Endothelial cell of umbilical vein (primary cell): ENCODE measurements around the gene SYNPO. TPM values are rescaled to one million over a fixed set of nuclear protein-coding genes. Genes with fewer than 3 reads are reported as not detected.

ENCODE experiments used
- BruUV-seq: library from RNA; stranded (reverse); fragments of 400-500 nt; replicated peaks from 2 replicates; lab custom pipeline; 2021; lab: Mats Ljungman, UMichigan
- CTCF ChIA-PET: fragments of 300-600, 350-600 bp; sonication (Branson Sonifier 250); formaldehyde crosslinking; loops from one replicate; lab custom pipeline; 2021; ENCODE audit warnings: antibody characterized with exemption, inconsistent platforms; lab: Charles Lee
- POLR2A ChIA-PET: fragments of 300-600, 350-600 bp; sonication (Branson Sonifier 250); formaldehyde crosslinking; loops from one replicate; lab custom pipeline; 2021; ENCODE audit warnings: antibody characterized with exemption, inconsistent platforms; lab: Charles Lee
- DNase-seq: peaks from one replicate; pipeline ENCODE4 v3.0.0-alpha.2; 2011; ENCODE audit warnings: low read depth, low spot score
- FAIRE-seq: peaks from 2 replicates; lab custom pipeline; 2011; peaks lifted over from hg19 to GRCh38; lab: Jason Lieb, UNC
- H2AFZ ChIP-seq: 2 replicates; pipeline ENCODE4 v1.6.0; 2012; ENCODE audit warnings: low read depth, low read length, control low read depth, inconsistent platforms
- H3K27ac ChIP-seq: 2 replicates; pipeline ENCODE4 v1.5.1; 2011; ENCODE audit warnings: low read depth, mild to moderate bottlenecking, control low read depth, low read length, moderate library complexity; ENCODE audit not compliant: insufficient read depth
- H3K27me3 ChIP-seq, 2 experiments: 2 replicates each; pipeline versions ENCODE4 v1.6.0 to v1.6.1; 2011; ENCODE audit warnings: low read length in 2 of 2, mixed read lengths in 1 of 2; ENCODE audit not compliant: control insufficient read depth in 2 of 2, insufficient read depth in 2 of 2
- H3K36me3 ChIP-seq, 2 experiments: 2 replicates in 1 of 2; 3 replicates in 1 of 2; pipeline ENCODE4 v1.5.1; 2011; ENCODE audit warnings: low read length in 2 of 2, mild to moderate bottlenecking in 1 of 2, moderate library complexity in 1 of 2; ENCODE audit not compliant: control insufficient read depth in 2 of 2, insufficient read depth in 2 of 2; ENCODE audit errors: extremely low read depth in 1 of 2
- H3K4me1 ChIP-seq: 3 replicates; pipeline ENCODE4 v1.5.1; 2011; ENCODE audit warnings: mild to moderate bottlenecking, low read length; ENCODE audit not compliant: control insufficient read depth, insufficient read depth; ENCODE audit errors: extremely low read depth
- H3K4me2 ChIP-seq: 2 replicates; pipeline ENCODE4 v1.6.1; 2011; ENCODE audit warnings: low read length, control low read depth, mixed read lengths; ENCODE audit not compliant: insufficient read depth
- H3K4me3 ChIP-seq, 3 experiments: fragments of 200-600 bp in 1 of 3; sonication (generic), shearing (Covaris generic) in 1 of 3; replicated peaks in 1 of 3; 2 replicates each; pipeline ENCODE4 v1.5.1; 2011 to 2016; ENCODE audit warnings: control low read depth in 3 of 3, low read length in 3 of 3, mild to moderate bottlenecking in 2 of 3, inconsistent platforms in 1 of 3, low read depth in 1 of 3, moderate library complexity in 1 of 3; ENCODE audit not compliant: insufficient read depth in 1 of 3
- H3K79me2 ChIP-seq: 2 replicates; pipeline ENCODE4 v1.6.0; 2012; ENCODE audit warnings: low read length, inconsistent platforms; ENCODE audit not compliant: control insufficient read depth, insufficient read depth
- H3K9ac ChIP-seq: replicated peaks from 2 replicates; pipeline ENCODE3; 2011; ENCODE audit warnings: low read length, control low read depth; ENCODE audit not compliant: insufficient read depth; ENCODE audit errors: extremely low read depth
- H3K9me1 ChIP-seq: replicated peaks from 3 replicates; pipeline ENCODE4 v1.6.0; 2011; ENCODE audit warnings: mild to moderate bottlenecking, low read length; ENCODE audit not compliant: control insufficient read depth, insufficient read depth; ENCODE audit errors: extremely low read depth
- H3K9me3 ChIP-seq: replicated peaks from 2 replicates; pipeline ENCODE4 v1.5.1; 2012; ENCODE audit warnings: low read length, inconsistent platforms; ENCODE audit not compliant: control insufficient read depth, insufficient read depth
- H4K20me1 ChIP-seq: replicated peaks from 2 replicates; pipeline ENCODE3; 2011; ENCODE audit warnings: mild to moderate bottlenecking, low read length; ENCODE audit not compliant: control insufficient read depth, insufficient read depth; ENCODE audit errors: extremely low read depth
- CTCF ChIP-seq, 2 donors: IDR thresholded peaks; 1 replicate in 1 of 2; 2 replicates in 1 of 2; pipeline ENCODE4 v1.5.1; 2011; ENCODE audit warnings: low read length in 2 of 2, mild to moderate bottlenecking in 2 of 2, moderate library complexity in 2 of 2, control low read depth in 1 of 2, inconsistent platforms in 1 of 2, low read depth in 1 of 2; ENCODE audit not compliant: insufficient read depth in 1 of 2; ENCODE audit errors: extremely low read depth in 1 of 2
- FOS ChIP-seq: IDR thresholded peaks from 2 replicates; pipeline ENCODE4 v1.6.1; 2011; ENCODE audit warnings: mild to moderate bottlenecking, low read length, moderate library complexity, borderline replicate concordance; ENCODE audit not compliant: insufficient read depth
- GATA2 ChIP-seq: IDR thresholded peaks from 2 replicates; pipeline ENCODE4 v1.7.0; 2011; ENCODE audit warnings: low read depth, mild to moderate bottlenecking, moderate library complexity, mixed read lengths, low read length; ENCODE audit not compliant: insufficient read length, insufficient read depth
- JUN ChIP-seq: IDR thresholded peaks from 2 replicates; pipeline ENCODE4 v1.6.1; 2011; ENCODE audit warnings: borderline replicate concordance, low read depth; ENCODE audit not compliant: insufficient read length, insufficient read depth
- MAX ChIP-seq: IDR thresholded peaks from 2 replicates; pipeline ENCODE4 v1.6.1; 2011; ENCODE audit not compliant: insufficient read depth, insufficient read length
- MYC ChIP-seq: IDR thresholded peaks from one replicate; pipeline ENCODE4 v1.6.1; 2011; ENCODE audit warnings: mild to moderate bottlenecking, low read depth, low read length
- POLR2AphosphoS5 ChIP-seq: IDR thresholded peaks from 2 replicates; pipeline ENCODE4 v1.6.1; 2012; ENCODE audit warnings: low read depth, mild to moderate bottlenecking, control low read depth, low read length, moderate library complexity; ENCODE audit not compliant: insufficient read depth
- dilution Hi-C: fragments of 300-500 bp; cut with MboI; formaldehyde crosslinking; loops from one replicate; pipeline ENCODE4 v1.15.0; 2019; ENCODE audit warnings: low sequenced_read_pairs; ENCODE audit not compliant: extremely low pct_ligation_motif_present
- intact Hi-C: fragments of 100-400 bp; cut with micrococcal nuclease; formaldehyde crosslinking; loops from one replicate; pipeline ENCODE4 v1.10.0; 2022
- polyA plus RNA-seq, 4 experiments: library from polyadenylated mRNA; depleted of rRNA in 3 of 4; stranded (reverse) in 3 of 4; unstranded in 1 of 4; fragments of >200 nt; gene quantifications; 2 replicates each; pipeline versions ENCODE4 v1.2.1 to v1.2.3, GENCODE V29; 2011 to 2012; ENCODE audit warnings: missing spikeins in 1 of 4
- total RNA-seq: library from RNA; stranded (reverse); gene quantifications from 2 replicates; pipeline ENCODE4 v1.2.3, GENCODE V29; 2021

SYNPO gene
- total and polyA plus RNA-seq, 2 donors (not counting 3 experiments of a cell fraction or from before 2014, with no cell fraction given), result 68.4 to 121 TPM

GRCh38 chr5:150665044-150665443, 24.6 kb downstream of the SYNPO start:
- dilution Hi-C loops (no loop called here), intact Hi-C loops (no loop called here)
- no peak overlapping the region for H3K27ac ChIP-seq
- no TSS peak for BruUV-seq
- no peak overlapping the region for H3K4me2 ChIP-seq
- no peaks in the 10 kb centered on the region for H3K79me2 ChIP-seq
- no peaks in the 10 kb centered on the region for H3K9me1 ChIP-seq
- no peaks in the 10 kb centered on the region for H4K20me1 ChIP-seq
- no peak for TF ChIP-seq POLR2AphosphoS5
- TF ChIP-seq JUN, result no peak
- no peak for TF ChIP-seq FOS
- no peak for TF ChIP-seq MYC
- no peak for TF ChIP-seq CTCF (IDR thresholded peaks at IDR 0.05; ENCODE audit: extremely low read depth in 1 of 2, insufficient read depth in 1 of 2, low read depth in 1 of 2, low read length in 2 of 2)
- no peak for TF ChIP-seq GATA2
- TF ChIP-seq MAX, result no peak
- H3K4me1 ChIP-seq, result no peaks in the 10 kb centered on the region
- H3K9me3 ChIP-seq, result no peaks in the 10 kb centered on the region
- ChIA-PET CTCF (no interaction called here), POLR2A (interaction anchor here (0.7 kb wide), 1 partner anchor 280 kb away, joined by 3 read pairs; no protein-coding TSS in a partner anchor)
- DNase-seq (no peak), FAIRE-seq (no peak)
- H2AFZ ChIP-seq, result no peak overlapping the region
- H3K27me3 ChIP-seq, result peaks cover 22 to 28% of the 10 kb centered on the region in 2 experiments
- H3K36me3 ChIP-seq, result no peaks in the 10 kb centered on the region
- no peak overlapping the region for H3K4me3 ChIP-seq
- no peak overlapping the region for H3K9ac ChIP-seq
